Ovary (tissue), 9 donors: Measurements from ENCODE around the gene PRR15L. TPM values are rescaled to one million over a fixed set of nuclear protein-coding genes. Genes with fewer than 3 reads are reported as not detected.

Experiments used
- DNase-seq, 5 donors: peaks; one replicate each; pipeline ENCODE4 v3.0.0-alpha.2; 2019 to 2020
- H3K27ac ChIP-seq, 2 donors: fragments of 200-600 bp; one replicate each; pipeline versions ENCODE4 v1.5.1 to v1.8.0; 2019 to 2022
- H3K27me3 ChIP-seq: fragments of 200-600 bp; one replicate; pipeline ENCODE4 v1.8.0; 2022
- H3K36me3 ChIP-seq: fragments of 200-600 bp; sonication (generic); one replicate; pipeline ENCODE4 v1.5.1; 2019
- H3K4me1 ChIP-seq: one replicate; pipeline ENCODE4 v1.8.1; 2013; ENCODE audit warnings: mild to moderate bottlenecking, moderate library complexity; ENCODE audit not compliant: insufficient read depth
- H3K4me3 ChIP-seq: fragments of 200-600 bp; sonication (generic); one replicate; pipeline ENCODE4 v1.5.1; 2017
- H3K9me3 ChIP-seq, 2 donors: fragments of 200-600 bp in 1 of 2; sonication (generic) in 1 of 2; one replicate each; pipeline versions ENCODE4 v1.5.1 to v1.8.1; 2013 to 2019; ENCODE audit warnings: mild to moderate bottlenecking in 1 of 2, moderate library complexity in 1 of 2
- EP300 ChIP-seq: sonication (generic); formaldehyde crosslinking; IDR thresholded peaks from one replicate; pipeline ENCODE4 v1.6.1; 2017; ENCODE audit warnings: antibody characterized with exemption
- POLR2A ChIP-seq: fragments of 450-650 bp; IDR thresholded peaks from one replicate; pipeline ENCODE4 v1.6.1; 2017; ENCODE audit warnings: antibody characterized with exemption, mild to moderate bottlenecking, moderate library complexity
- WGBS, 3 donors: extraction: QIAGEN DNeasy Blood & Tissue Kit in 1 of 3; methylation state at CpG; one replicate each; pipeline versions ENCODE4 v1.1.5 to v1.1.7; 2013 to 2017; 5-methylcytosine and 5-hydroxymethylcytosine counted together
- intact Hi-C, 4 donors: fragments of 100-400 bp; cut with DNase I; formaldehyde crosslinking; loops; one replicate each; pipeline versions ENCODE4 v1.11.0 to v1.15.1; 2022 to 2023
- polyA plus RNA-seq, 2 donors: library from polyadenylated mRNA; stranded (reverse); fragments of 200-250 nt in 1 of 2; fragments of 350-450 nt in 1 of 2; fragmentation: Illumina TruSeq in 1 of 2; extraction: RNeasy Lipid Tissue Mini Kit (QIAGEN cat#74804) in 1 of 2; gene quantifications; one replicate each; pipeline ENCODE4 v1.2.3, GENCODE V29; 2013 to 2014
- total RNA-seq, 7 donors: library from RNA; depleted of rRNA in 2 of 7; stranded (reverse); fragments of >200 nt in 2 of 7; fragmentation: NEBNext Ultra II Directional in 3 of 7; extraction: Animal tissue kit (Norgen Biotek cat#: 25700) in 3 of 7; gene quantifications; one replicate each; pipeline versions ENCODE4 v1.1.0 to v1.2.4, GENCODE V29; 2016 to 2023
- TF ChIP-seq, protein P1 (sequence below), 3 donors: fragments of 450-650 bp in 2 of 3; fragments of 200-600 bp in 1 of 3; IDR thresholded peaks; one replicate each; pipeline versions ENCODE4 v1.5.1 to v1.8.0; 2016 to 2022; ENCODE audit warnings: antibody characterized with exemption in 3 of 3, mild to moderate bottlenecking in 1 of 3
- donor health status: DM: no; HTN: no; CAD: no; lungs with moderate emphysema.
- donor health status: DM: no; HTN: no; CAD: no.
- donor health status: Bipolar disorder and iron deficiency.
- donor health status: DM: yes; HTN: yes; CAD: no.
- donor health status: DM: no; HTN: no; CAD: no.
- donor health status: DM: yes; HTN: yes; CAD: no.

Gene PRR15L
- total and polyA plus RNA-seq, 9 donors, result 0.16 to 22.3 (median 0.38) TPM

DNA sequence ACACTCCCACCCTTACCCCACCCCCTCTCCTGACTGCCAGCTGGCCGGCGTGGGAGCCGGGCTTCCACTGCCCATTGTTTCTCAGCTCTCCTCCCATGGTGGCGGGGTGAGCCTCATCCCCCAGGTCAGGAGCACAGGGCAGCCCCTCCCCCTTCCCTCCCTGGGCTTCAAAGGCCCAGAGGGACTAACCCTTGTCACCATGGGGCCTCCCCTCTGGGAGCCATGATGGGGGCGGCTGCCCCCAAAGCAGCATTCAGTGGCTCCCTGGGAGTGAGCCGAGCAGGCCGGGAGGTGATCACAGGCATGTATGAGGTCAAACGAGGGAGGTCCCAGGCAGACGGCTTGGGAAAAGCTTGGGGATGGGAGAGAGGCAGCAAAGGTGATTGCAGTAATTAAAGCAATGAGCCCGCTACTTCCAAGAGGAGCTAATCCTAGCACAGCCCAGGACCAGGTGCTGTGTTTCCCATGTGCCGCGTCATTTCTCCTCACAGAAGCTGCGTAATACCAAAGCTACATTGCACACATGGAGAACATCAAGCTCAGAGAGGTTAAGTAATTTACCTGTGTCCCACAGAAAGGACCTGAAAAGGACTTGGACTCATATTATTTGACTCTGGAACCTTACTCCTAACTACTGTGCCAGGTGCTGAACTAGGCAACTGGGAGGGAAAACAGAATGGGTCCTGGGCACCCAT lies 37.7 kb upstream of the PRR15L start:
- H3K27ac ChIP-seq, result no peak overlapping the region
- WGBS, 3 donors, result 56 to 72% (median 66%) methylated on average over 13 of the region's 13 CpGs
- TF ChIP-seq POLR2A (no peak), EP300 (no peak)
- TF ChIP-seq, protein P1, sequence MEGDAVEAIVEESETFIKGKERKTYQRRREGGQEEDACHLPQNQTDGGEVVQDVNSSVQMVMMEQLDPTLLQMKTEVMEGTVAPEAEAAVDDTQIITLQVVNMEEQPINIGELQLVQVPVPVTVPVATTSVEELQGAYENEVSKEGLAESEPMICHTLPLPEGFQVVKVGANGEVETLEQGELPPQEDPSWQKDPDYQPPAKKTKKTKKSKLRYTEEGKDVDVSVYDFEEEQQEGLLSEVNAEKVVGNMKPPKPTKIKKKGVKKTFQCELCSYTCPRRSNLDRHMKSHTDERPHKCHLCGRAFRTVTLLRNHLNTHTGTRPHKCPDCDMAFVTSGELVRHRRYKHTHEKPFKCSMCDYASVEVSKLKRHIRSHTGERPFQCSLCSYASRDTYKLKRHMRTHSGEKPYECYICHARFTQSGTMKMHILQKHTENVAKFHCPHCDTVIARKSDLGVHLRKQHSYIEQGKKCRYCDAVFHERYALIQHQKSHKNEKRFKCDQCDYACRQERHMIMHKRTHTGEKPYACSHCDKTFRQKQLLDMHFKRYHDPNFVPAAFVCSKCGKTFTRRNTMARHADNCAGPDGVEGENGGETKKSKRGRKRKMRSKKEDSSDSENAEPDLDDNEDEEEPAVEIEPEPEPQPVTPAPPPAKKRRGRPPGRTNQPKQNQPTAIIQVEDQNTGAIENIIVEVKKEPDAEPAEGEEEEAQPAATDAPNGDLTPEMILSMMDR (IDR thresholded peaks at IDR 0.05), result no peak

DNA sequence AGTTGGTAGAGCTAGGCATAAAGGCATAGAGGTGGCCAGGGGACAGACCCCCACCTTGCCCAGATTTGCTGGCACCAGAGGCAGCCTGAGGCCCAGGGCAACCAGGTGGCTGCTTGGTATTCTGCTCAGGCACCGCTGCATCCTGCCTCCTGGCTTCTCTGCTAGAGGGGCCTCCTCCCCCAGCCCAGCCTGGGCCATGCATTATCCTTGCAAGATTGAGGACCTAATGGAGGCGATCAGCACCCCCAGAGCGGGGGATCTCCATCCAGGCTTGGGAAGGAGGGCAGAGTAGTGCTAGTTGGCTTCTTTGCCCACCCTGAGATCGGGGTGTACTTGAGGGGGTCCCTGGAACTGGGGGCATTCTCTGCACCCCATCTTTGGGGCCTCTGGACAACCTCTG lies 37.0 kb upstream of the PRR15L start:
- H3K27ac ChIP-seq, result no peak overlapping the region
- DNase-seq, result no peak
- no peaks in the 10 kb centered on the region for H3K9me3 ChIP-seq
- TF ChIP-seq, protein P1 (IDR thresholded peaks at IDR 0.05), result no peak
- no peak for TF ChIP-seq POLR2A
- TF ChIP-seq EP300, result no peak
- H3K4me1 ChIP-seq, result no peaks in the 10 kb centered on the region
- 89 to 94% (median 91%) methylated on average over 4 of the region's 4 CpGs for WGBS, 3 donors
- intact Hi-C loops, result no loop called here
- H3K4me3 ChIP-seq, result no peak overlapping the region
- no peaks in the 10 kb centered on the region for H3K27me3 ChIP-seq
- H3K36me3 ChIP-seq, result no peaks in the 10 kb centered on the region

More for the DNA sequence above, 37.7 kb upstream of the PRR15L start:
- Histone ChIP-seq H3K4me1 (no peaks in the 10 kb centered on the region), H3K36me3 (no peaks in the 10 kb centered on the region), H3K27me3 (no peaks in the 10 kb centered on the region), H3K9me3 (no peaks in the 10 kb centered on the region), H3K4me3 (no peak overlapping the region)
- no peak for DNase-seq
- intact Hi-C loops, result no loop called here

DNA sequence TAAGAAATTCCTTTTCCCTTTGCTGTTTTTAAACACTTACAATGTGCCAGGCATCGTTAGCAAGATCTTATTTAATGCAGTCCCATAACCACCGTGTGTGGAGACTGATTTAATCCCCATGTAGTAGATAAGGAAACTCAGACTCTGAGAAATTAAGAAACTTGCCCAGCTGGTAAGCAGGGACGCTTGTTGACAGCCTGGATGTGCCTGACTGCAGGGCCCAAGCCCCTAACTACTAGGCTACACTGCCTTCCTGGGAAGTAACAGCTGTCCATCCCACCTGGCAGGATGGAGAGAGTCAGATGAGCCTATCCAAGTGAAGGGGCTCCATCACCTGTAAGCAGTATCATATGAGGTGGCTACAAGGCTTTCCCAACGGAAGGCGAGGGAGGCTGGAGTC lies 36.3 kb upstream of the PRR15L start:
- Histone ChIP-seq H3K4me1 (no peaks in the 10 kb centered on the region), H3K36me3 (no peaks in the 10 kb centered on the region), H3K9me3 (no peaks in the 10 kb centered on the region), H3K27me3 (no peaks in the 10 kb centered on the region), H3K4me3 (no peak overlapping the region), H3K27ac (no peak overlapping the region)
- no peak for DNase-seq
- TF ChIP-seq POLR2A (no peak), EP300 (no peak)
- TF ChIP-seq, protein P1 (IDR thresholded peaks at IDR 0.05), result no peak
- 75 to 79% (median 77%) methylated on average over 5 of the region's 5 CpGs for WGBS, 3 donors
- intact Hi-C loops, result no loop called here

DNA sequence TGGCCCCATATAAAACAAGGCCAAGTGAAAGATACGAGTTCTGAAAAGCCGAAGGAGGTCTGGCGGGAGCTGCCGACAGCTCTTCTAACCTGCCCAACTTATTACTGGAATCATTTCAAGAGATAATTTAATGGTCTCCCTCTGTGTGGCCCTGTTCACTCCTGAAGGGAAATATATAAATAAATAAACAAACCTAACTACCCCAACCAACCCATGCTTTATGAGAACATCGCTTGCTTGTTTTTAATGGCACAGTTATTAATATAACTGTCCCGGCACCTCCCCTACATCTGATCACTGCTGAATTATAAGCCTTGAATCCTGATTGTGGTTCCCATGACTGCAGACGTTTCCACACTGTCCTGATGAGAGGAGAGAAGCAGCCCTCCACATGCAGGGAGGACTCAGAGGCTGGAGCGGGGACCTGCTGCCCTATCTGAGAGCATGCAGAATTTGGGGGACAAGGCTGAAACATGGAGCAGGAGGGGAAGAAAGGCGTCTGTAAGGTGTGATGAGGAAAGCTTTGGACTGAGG lies 35.4 kb upstream of the PRR15L start:
- Histone ChIP-seq H3K36me3 (no peaks in the 10 kb centered on the region), H3K4me3 (no peak overlapping the region), H3K27ac (no peak overlapping the region), H3K4me1 (no peaks in the 10 kb centered on the region), H3K27me3 (no peaks in the 10 kb centered on the region), H3K9me3 (no peaks in the 10 kb centered on the region)
- DNase-seq, result no peak
- intact Hi-C loops, result no loop called here
- WGBS, 3 donors, result 39 to 56% (median 39%) methylated on average over 9 of the region's 9 CpGs
- no peak for TF ChIP-seq EP300
- no peak for TF ChIP-seq POLR2A
- TF ChIP-seq, protein P1 (IDR thresholded peaks at IDR 0.05), result no peak
